HG03039 (cell line): ENCODE results near the gene RAI1.

Source experiments
- ATAC-seq: cut with Tn5 transposase; IDR thresholded peaks from one replicate; pipeline ENCODE4 v1.9.1; 2021; ENCODE audit warnings: mild to moderate bottlenecking, moderate library complexity; ENCODE audit not compliant: unreplicated experiment

RAI1 gene

DNA sequence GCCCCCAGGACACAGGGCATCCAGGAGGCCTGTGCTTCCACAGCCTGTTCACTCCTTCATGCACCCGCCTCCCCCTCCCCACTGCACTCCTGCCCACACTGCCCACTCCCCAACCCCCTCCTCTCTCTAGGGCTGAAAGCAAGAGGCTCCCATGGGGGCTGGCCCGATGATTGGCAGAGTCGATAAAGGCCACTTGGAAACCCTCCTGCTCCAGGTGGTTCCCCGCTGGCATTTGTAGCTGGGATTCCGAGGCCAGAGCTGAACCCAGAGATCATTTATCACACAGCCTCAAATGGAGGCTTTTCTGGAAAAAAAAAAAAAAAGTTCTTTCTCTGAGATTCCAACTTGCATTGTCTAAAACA is 81.5 kb downstream of the RAI1 start:
- ATAC-seq: no peak

DNA sequence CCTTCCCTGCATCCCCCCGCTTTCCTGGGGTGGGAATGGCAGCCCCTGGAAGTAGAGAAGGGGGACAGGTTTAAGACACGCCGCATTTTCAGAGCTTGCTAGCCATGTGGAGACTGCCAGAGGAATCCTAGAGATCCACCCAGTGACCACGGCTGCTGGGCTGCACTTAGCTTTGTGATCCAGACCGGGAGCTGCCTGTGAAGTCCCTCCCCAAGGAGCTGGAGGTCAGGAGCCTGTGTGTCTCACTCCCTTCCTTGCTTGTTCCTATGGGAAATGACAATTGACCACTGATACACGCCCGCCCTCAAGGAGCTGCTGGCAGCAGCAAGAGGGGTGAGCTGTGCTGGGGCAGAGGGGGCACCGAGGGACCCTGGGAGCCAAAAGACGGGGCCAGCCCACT is 81.9 kb downstream of the RAI1 start:
- ATAC-seq: no peak

DNA sequence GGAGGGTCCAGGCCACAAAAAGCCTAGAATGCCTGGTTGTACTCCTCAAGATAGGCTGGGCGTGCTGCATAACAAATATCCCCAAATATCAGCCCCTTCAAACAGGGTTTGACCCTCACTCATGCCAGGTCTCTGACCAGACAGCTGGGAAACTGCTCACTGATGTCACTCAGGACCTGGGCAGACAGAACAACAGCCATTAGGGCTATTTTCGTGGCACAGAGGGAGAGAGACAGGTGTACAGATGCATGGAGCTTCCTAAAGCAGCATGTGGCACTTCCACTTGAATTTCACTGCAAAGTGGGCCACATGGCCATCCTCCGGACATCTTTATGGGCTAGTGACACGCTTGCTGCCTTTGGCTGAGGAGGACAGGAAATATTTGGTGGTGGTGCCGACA is 82.5 kb downstream of the RAI1 start:
- no peak for ATAC-seq

DNA sequence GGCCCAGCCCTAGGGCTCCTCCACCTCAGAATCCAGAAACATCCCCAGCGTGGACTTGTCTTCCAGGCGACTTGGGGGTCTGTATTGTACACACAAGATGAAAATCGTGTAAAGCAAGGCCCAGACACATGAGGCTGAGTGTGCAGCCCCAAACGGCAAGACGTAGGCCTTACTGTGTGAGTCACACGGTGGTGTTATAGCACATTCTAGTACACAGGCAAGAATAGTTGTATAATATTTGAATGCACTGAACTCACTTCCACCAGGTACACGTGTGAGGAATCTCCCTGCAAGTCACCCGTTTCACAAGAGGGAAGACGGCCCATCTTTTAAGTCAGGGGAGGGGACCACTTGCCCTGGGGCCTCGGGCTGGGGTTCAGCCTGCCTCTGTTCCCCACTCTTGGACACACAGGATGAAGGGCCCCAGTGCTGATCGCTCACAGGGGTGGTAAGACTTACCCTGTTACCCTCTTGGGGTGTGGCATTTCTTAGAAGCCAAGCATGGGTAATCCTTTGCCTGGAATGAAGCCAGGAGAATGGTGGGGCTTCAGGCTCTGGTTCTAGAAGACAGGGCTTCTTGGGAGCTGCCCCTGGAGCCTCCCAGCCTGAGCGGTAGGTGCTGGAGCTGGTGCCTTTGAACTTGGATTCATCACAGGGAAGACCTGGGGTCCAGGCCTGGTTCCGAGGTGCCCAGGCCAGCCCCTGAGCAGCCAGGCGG is 84.3 kb downstream of the RAI1 start:
- ATAC-seq: no peak

DNA sequence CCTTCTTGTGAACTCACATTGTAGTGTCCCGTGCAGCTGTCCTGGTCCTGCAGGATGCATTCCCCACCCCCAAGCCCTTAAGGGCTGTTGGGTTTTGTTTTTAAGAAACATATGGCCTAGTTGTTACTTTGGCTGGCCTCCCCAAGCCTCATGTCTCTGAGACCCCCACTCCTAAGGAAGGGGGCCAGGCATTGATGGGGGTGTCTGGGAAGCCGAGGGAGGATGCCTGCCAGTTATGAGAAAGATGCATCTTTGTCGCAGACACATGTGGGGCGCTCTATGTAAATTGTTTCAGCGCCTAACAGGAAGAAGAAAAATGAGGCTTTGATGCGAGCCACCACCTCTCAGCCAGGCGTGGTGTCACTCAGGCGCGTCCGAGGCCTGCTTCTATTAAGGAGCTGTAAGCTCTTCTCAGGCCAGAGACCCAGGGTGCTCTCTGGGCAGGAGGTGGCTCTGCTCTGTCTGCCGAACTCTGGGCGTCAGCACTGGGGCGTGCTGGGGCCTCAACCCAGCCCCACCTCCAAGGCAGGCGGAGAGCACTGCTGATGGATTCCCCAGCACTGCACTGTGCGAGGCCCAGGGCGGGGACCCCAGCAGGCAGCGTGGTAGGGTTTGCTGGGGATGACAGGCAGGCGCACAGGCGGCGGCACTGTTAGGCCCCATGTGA is 85.0 kb downstream of the RAI1 start:
- no peak for ATAC-seq

DNA sequence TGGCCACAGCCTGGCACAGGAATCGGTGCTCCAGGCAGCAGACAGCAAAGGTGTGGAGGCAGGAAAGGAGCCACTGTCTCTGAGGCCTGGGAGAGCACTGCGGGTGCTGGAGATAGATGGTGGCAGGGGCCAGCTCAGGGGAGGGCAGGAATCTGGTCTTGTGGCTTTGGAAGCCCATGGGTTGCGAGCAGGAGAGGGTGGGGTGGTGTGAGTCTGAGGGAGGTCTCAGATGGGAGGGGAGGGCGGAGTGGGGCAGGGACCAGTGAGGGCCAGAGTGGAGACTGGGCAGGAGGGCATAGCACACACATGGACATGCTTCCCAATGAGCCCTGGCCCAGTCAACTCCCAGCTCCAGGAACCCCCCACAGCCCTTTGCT is 85.5 kb downstream of the RAI1 start:
- ATAC-seq: no peak

DNA sequence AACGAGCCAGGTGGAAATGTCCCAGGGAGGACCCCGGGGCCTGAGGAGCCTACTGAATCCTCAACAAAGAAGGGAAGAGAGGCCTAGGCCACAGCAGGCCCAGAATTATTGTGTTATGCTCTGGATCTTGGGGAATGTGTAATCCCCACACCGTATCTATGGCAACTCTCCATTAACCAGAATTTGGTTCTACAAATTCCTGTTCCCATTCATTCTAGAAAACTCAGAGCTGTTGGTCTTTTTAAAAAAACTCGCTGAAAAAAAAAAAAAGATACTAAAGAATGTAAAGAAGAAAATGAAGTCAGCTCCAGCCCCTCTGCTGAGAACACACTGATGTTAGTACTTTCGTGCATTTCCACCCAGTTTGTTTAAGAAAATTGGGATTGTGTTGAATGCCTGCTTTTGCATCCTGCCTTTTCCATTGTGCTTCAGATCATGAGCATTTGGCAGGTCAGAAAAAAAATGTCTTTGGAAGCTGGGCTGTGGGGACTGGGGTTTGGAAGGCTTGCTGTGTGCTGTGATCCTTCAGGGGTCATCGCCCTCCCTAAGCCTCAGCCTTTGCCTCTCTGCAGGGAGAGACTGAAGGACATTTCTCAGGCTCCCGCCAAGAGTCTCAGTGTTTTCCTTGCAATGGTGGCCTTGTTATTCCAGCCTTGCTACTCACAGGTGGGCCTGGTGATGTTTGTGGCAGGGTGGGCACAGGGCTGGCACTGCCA is 86.1 kb downstream of the RAI1 start:
- ATAC-seq: no peak

DNA sequence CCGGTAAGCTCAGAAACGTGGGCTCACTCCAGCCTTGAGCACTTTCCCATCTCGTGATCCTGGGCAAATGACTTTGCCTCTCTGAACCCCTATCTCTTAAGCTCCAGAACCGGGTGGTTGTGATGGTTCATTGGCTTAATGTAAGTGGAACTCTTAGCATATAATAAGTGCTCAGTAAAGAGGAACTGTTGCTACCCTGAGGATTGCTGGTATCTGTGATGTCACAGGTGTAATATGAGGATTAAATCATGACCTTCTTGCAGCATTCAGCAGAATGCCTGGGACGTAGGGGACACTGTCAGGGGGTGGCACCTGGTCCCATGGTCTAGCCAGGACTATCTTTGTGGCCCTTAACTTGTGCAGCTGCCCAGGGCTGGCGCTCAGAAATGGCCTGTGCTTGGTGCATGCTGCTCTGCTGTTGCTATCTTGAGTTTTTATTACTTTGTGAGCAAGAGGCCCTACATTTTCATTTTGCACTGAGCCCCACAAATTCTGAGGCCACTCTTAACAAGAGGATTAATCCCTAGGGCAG is 86.7 kb downstream of the RAI1 start:
- ATAC-seq: no peak

DNA sequence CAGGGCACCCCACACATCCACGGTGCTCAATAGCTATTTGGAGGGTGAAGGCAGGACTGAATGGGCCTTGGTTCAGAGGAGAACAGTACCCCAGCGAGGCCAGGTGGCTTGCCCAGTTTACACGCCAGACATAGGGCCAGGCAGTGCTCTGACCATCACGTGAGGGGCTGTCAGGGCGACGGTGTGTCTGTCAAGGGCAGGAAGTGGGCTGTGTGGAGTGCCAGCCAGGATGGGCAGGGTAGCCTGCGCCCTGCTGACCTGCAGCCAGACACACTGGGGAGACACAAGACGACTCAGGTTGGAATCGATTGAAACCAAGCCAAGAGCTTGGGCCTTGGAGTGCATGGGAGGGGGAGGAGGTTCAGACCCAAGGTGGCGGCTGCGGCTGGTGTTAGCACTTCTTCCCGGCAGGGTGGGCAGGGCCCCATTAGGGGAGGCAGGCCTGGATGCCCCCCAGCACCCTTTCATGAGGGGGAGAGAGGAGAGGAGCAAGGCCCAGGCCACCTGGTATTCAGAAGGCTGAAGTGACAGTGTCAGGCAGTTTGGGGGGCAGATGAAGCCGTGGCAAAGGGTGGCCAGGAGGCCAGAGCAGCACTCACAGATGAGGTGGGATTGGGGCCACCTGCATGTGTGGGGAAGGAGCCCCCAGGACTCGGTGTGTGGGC is 87.3 kb downstream of the RAI1 start:
- no peak for ATAC-seq

DNA sequence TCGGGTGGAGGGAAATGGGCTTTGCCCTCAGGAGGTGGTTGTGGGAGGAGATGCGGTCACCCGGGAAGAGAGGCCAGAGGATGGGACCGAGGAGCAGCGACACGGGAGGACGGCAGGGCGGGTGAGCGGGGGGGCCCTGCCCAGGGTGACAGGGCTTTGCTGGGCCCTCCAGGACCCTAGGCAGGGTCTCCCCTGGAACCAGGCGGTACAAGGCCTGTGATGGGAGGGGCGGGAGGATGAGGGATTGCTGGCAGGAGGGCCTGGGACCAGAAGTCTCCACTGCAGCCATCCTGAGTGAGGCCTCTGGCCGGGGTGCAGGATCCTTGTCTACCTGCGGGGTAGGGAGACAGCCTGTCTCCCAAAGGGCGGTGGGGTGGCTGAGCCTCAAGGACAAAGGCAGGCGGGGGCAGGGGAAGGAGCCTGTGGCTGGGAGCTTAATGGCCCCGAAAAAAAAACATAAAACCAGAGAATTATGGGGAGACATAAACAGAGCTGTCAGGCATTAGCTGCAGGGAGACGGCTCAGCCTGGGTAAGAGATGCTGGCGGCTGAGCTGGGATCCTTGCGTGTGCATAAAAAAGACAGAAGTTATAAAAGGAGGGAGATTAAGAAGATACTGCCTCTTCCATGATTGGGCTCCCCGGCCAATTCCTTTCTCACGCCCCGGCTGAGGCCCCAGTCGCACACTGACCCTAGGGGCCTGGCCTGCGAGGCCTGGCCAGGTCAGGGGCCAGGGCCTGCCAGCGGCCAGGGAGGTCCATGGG is 88.8 kb downstream of the RAI1 start:
- ATAC-seq: no peak

DNA sequence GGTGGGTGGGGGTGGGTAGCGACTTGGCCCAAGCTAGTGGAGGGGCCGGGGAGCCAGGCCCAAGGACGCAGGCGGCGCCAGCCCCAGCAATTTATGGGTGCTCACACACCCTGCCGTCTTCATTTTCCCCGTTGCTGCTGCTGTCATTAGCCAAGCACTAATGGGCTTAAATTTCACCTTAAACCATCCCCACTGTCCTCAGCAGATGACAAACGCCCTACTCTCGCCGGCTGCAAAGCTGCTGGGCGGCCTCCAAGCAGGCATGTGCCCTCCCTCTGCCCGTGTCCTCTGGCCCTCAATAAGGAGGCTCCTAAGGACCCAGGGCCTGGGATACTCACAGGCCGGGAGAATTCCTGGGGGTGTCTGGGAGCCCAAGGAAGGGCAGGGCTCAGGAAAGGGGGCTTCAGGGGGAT is 89.4 kb downstream of the RAI1 start:
- no peak for ATAC-seq

DNA sequence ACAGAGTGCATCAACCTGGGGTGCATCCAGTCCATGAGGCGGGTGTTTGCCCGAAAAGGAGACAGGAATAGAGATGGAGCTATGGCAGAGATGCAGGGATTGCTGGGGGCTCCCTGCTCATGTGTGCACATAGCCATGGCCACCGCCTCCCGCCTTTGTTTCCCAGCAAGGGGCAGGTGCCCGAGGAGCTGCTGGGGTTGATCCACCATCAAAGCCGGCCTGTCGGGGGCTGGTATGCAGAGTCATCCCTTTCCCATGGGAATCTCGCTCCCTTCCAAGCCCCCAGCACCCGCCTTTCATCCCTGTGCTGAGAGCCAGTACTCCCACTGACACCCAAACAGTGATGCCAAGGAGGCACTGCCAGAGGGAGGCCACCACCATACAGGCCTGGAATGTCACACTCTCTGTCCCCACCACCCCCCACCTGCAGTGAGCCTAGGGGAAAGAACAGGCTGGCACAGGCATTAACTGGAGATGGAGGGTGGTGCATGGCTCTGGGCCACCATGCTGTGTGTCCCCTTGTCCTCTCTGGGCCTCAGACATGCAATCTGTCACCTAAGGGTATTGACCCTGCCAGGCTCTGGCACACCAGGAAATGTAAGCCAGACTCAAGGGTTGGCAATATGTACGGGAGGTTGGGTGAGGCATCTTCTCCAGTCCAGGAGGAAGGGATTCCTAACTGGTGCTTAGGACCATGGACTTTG is 90.4 kb downstream of the RAI1 start:
- ATAC-seq: no peak

DNA sequence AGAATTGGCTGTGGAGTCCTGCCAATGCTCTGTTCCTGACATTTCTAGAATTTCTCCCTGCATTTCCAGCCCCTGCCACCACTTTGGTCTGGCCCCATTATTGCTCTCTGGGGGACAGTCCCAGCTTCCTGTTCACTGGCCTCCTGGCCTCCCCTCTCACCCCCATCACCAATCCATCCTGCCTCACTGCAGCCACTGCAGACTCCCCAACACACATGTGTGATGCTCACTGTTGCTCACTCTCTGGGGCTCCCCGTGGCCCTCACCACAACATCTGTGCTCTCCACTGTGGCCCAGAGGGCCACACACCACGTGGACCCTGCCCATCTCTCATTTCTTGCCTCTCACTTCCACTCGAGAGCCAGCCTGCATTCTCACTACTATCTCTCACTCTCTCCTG is 91.0 kb downstream of the RAI1 start:
- ATAC-seq: no peak

DNA sequence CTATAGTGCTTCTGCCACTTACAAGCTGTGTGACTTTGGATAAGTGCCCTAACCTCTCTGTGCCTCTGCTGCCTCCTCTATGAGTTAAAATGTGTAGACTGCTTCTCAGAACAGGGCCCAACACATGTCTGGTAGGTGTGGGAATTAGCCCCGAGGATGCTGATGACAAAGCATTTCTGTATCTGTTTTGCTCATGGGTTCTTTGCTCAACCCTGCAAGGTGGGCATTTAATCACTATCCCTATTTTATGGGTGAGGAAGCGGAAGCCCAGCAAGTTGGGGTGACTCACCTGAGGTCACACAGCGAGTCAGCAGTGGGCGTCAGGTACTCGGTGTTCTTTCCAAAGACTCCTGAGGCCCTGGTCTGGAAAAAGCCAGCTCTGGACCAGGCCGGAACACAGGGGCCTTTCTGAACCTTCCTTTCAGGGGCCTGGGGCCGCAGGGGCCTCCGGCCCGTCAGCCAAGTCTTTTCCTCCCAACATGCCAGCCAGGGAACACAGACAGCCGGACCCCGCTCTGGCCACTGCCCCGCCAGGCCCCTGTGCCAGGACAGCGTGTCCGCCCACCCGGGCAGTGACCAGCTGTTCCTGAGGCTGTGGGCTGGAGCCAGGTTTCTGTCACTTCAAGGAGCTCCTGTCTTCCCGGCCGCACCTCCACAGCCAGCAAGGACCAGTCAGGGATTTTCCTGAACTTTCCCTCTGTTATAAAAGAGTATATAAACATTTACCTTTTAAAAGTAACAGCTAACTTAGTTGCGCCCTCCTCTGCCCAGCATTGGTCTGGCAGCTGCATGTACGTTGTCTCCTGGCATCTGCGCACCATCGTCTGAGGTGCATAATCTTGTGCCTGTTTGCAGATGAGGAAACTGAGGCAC is 93.0 kb downstream of the RAI1 start:
- ATAC-seq: no peak

DNA sequence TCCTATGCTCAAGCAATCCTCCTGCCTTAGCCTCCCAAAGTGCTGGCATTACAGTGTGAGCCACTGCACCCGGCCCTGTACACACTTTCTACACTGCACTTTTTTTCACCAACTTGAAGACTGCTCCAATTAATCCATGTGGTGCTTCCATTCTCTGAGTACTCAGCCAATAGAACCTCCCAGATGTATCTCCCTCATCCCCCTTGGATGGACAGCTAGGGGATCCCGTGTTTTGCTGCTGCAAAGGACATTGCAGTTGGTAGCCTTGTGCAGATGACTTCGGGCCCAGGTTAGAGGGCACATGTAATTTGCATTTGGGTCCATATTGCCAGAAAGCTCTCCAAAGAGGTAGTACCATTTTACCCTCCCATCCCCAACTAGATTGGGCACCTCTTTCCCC is 95.6 kb downstream of the RAI1 start:
- no peak for ATAC-seq

DNA sequence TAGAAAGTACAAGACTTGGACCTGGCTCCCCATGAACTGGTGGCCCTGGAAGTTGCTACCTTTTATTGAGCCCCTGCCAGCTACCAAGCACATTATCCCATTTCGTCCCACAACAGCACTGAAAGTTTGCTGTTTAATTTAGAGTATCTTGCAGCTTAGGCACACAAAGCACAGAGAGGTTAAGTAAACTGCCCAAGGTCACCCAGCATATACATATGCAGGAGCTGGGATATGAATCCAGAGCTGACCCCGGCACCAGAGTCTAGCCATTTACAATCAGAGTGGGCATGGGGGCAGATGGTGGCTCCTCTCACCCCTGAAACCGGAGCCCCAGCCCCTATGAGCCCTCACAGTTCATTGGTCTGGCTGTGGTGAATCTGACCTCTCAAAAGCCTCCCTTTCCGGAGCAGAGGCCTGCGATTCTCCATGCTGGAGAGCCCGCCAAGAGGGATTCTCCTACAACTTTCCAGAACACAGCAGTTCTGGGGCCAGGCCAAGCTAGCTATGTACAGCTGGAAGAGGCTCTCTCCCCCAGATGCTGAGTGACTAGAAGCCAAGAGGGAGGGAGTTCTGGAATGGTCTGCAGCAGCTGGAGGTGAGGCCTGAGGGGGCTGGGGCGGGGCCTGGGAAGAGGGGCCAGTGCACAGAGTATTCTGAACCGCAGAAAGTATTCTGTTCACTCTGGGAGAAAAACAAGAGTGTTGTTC is 97.2 kb downstream of the RAI1 start:
- ATAC-seq: no peak

DNA sequence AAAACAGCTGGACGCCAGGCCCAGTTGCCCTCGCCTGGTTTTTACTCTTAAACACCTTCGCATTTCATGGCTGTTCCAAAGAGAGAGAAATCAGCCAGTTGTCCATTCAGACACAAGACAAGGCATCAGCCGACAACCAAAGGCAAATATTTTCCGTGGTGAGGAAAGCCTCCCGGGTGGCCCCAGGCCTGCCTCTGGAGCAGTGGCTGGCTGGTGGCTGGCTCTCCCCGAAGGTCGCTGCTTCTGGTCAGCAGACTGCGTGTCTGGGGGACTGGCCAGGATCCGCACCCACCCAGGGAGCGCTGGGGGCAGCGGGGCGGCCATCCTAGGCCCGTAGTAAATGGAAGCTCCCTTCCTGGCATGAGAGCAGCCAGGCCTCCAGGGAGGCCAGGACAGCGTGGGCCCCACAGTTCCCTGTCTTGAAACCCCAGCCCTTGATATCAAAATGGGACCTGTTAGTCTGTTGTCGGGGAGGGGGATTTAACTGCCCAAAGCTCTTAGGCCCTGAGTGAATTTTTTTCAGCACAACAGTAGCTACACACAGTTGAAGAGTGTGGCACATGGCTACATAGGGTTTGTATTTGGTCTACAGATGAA is 97.9 kb downstream of the RAI1 start:
- no peak for ATAC-seq

DNA sequence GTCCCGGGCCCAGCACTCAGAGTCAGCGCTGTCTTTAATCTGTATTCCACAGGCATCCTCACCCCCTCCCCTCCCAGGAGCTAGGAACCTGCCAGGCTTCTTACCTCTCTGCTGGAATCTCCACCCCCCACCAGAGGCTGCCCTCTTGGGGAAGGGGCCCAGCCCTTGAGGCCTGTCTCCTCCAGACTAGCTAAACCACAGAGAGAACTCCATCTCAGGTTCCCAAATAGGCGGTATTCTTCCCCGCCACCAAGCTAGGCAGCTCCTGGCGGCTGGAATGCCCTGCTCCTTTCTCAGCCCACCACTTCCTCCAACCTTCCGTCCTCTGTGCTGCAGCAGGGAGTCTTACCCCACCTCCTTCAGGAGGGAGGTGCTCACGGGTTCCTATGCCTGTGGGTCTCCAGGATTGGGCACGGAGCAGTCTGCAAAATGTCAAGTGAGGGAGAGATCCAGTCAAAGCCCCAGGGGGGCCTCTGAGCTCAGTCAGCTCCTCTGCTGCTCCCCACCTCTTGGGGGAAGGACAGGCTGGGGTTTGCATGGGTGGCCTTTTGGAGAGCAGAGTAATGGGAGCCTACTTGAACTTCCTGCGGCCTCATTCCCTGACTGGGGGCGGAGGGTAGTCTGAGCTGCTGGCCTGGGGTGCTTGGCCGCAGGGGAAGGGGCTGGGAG is 99.8 kb downstream of the RAI1 start:
- no peak for ATAC-seq
